IMR-90 (cell line): ENCODE data around the gene PCSK2. TPM values are rescaled to one million over a fixed set of nuclear protein-coding genes. Genes with fewer than 3 reads are reported as not detected.

Source experiments
- ATAC-seq: fragments of 200-7000 bp; cut with Tn5 transposase; 2 replicates; pipeline ENCODE4 v1.9.1; 2020; ENCODE audit warnings: low read depth, mild to moderate bottlenecking, moderate library complexity
- BruUV-seq: library from RNA; stranded (reverse); fragments of 400-500 nt; replicated peaks from 2 replicates; lab custom pipeline; 2021; lab: Mats Ljungman, UMichigan
- CTCF ChIA-PET: fragments of 300-600 bp; formaldehyde crosslinking; extraction: SDS; loops from one replicate; lab custom pipeline; 2021; ENCODE audit warnings: antibody characterized with exemption; lab: Yijun Ruan, JAX
- POLR2A ChIA-PET: fragments of 300-600 bp; sonication (Branson Sonifier 250); formaldehyde crosslinking; loops from one replicate; lab custom pipeline; 2022; ENCODE audit warnings: antibody characterized with exemption; ENCODE audit not compliant: unreplicated experiment; lab: Charles Lee
- DNase-seq: peaks from one replicate; pipeline ENCODE4 v3.0.0; 2013
- H2AFZ ChIP-seq: replicated peaks from 2 replicates; pipeline ENCODE3; 2013; ENCODE audit warnings: low read length, mild to moderate bottlenecking; ENCODE audit not compliant: poor library complexity
- H2AK5ac ChIP-seq: 2 replicates; pipeline ENCODE4 v1.6.1; 2013; ENCODE audit warnings: low read depth, low read length, inconsistent platforms
- H2AK9ac ChIP-seq: replicated peaks from 2 replicates; pipeline ENCODE3; 2013; ENCODE audit warnings: mild to moderate bottlenecking, low read depth, low read length, moderate library complexity; ENCODE audit not compliant: poor library complexity
- H2BK120ac ChIP-seq: 2 replicates; pipeline ENCODE4 v1.6.1; 2013; ENCODE audit warnings: low read depth, low read length, inconsistent platforms
- H2BK15ac ChIP-seq: 3 replicates; pipeline ENCODE4 v1.6.1; 2013; ENCODE audit warnings: low read depth, low read length, inconsistent platforms
- H2BK20ac ChIP-seq: 2 replicates; pipeline ENCODE4 v1.6.1; 2013; ENCODE audit warnings: low read depth, mild to moderate bottlenecking, inconsistent platforms, low read length, moderate library complexity
- H2BK5ac ChIP-seq: 2 replicates; pipeline ENCODE4 v1.6.1; 2013; ENCODE audit warnings: mild to moderate bottlenecking, low read depth, low read length, inconsistent platforms; ENCODE audit not compliant: poor library complexity, severe bottlenecking
- H3K14ac ChIP-seq: replicated peaks from 2 replicates; pipeline ENCODE4 v1.6.1; 2013; ENCODE audit warnings: low read depth, low read length, inconsistent platforms
- H3K18ac ChIP-seq: 2 replicates; pipeline ENCODE4 v1.6.1; 2013; ENCODE audit warnings: low read depth, low read length, control low read depth
- H3K23ac ChIP-seq: 2 replicates; pipeline ENCODE4 v1.6.1; 2013; ENCODE audit warnings: low read depth, low read length, inconsistent platforms
- H3K27ac ChIP-seq: 2 replicates; pipeline ENCODE4 v1.5.1; 2013; ENCODE audit warnings: mild to moderate bottlenecking, control low read depth, low read length; ENCODE audit not compliant: insufficient read depth
- H3K27me3 ChIP-seq: 2 replicates; pipeline ENCODE4 v1.6.1; 2013; ENCODE audit warnings: low read length; ENCODE audit not compliant: control insufficient read depth, insufficient read depth
- H3K36me3 ChIP-seq: 2 replicates; pipeline ENCODE4 v1.6.1; 2013; ENCODE audit warnings: low read length, mixed read lengths; ENCODE audit not compliant: control insufficient read depth, insufficient read depth
- H3K4ac ChIP-seq: 2 replicates; pipeline ENCODE4 v1.6.1; 2013; ENCODE audit warnings: low read depth, low read length, inconsistent platforms
- H3K4me1 ChIP-seq: 2 replicates; pipeline ENCODE4 v1.6.1; 2013; ENCODE audit warnings: low read length, mixed read lengths; ENCODE audit not compliant: control insufficient read depth, insufficient read depth
- H3K4me2 ChIP-seq: 2 replicates; pipeline ENCODE4 v1.6.1; 2013; ENCODE audit warnings: low read depth, mild to moderate bottlenecking, control low read depth, low read length, moderate library complexity
- H3K4me3 ChIP-seq: 2 replicates; pipeline ENCODE4 v1.5.1; 2013; ENCODE audit warnings: low read depth, mild to moderate bottlenecking, control low read depth, low read length, moderate library complexity; ENCODE audit not compliant: insufficient read depth
- H3K56ac ChIP-seq: 2 replicates; pipeline ENCODE4 v1.6.1; 2013; ENCODE audit warnings: low read length, inconsistent platforms; ENCODE audit not compliant: insufficient read depth; ENCODE audit errors: extremely low read depth
- H3K79me1 ChIP-seq, 2 experiments: 2 replicates each; pipeline ENCODE4 v1.6.1; 2013; ENCODE audit warnings: low read length in 2 of 2, inconsistent platforms in 1 of 2, low read depth in 1 of 2
- H3K9ac ChIP-seq: 2 replicates; pipeline ENCODE4 v1.6.1; 2013; ENCODE audit warnings: low read depth, low read length, control low read depth
- H3K9me1 ChIP-seq: 2 replicates; pipeline ENCODE4 v1.6.1; 2013; ENCODE audit warnings: low read length, inconsistent platforms; ENCODE audit not compliant: insufficient read depth
- H3K9me3 ChIP-seq: 2 replicates; pipeline ENCODE4 v1.6.1; 2013; ENCODE audit warnings: low read length; ENCODE audit not compliant: control insufficient read depth, insufficient read depth
- H4K20me1 ChIP-seq: 2 replicates; pipeline ENCODE4 v1.6.1; 2013; ENCODE audit warnings: low read length, inconsistent platforms; ENCODE audit not compliant: insufficient read depth
- H4K5ac ChIP-seq: 2 replicates; pipeline ENCODE4 v1.6.1; 2013; ENCODE audit warnings: mild to moderate bottlenecking, low read depth, low read length, control low read depth
- H4K8ac ChIP-seq, 2 experiments: 2 replicates each; pipeline ENCODE4 v1.6.1; 2013; ENCODE audit warnings: low read depth in 2 of 2, low read length in 2 of 2, control low read depth in 1 of 2, inconsistent platforms in 1 of 2
- H4K91ac ChIP-seq: 2 replicates; pipeline ENCODE4 v1.6.1; 2013; ENCODE audit warnings: low read depth, low read length, inconsistent platforms; ENCODE audit not compliant: insufficient read depth
- BHLHE40 ChIP-seq: fragments of 150-350 bp; IDR thresholded peaks from 2 replicates; pipeline ENCODE4 v1.6.1; 2016; ENCODE audit warnings: mild to moderate bottlenecking, low read depth, low read length
- CEBPB ChIP-seq: IDR thresholded peaks from 2 replicates; pipeline ENCODE4 v1.6.1; 2012; ENCODE audit warnings: low read depth, low read length, improper control_type of control experiment
- CHD1 ChIP-seq: IDR thresholded peaks from 2 replicates; pipeline ENCODE4 v1.6.1; 2012; ENCODE audit warnings: low read depth, low read length, improper control_type of control experiment
- CTCF ChIP-seq: conservative IDR thresholded peaks from 2 replicates; pipeline ENCODE4 v1.5.1; 2012; ENCODE audit warnings: mild to moderate bottlenecking, low read depth, low read length, improper control_type of control experiment
- ELK1 ChIP-seq: fragments of 150-350 bp; IDR thresholded peaks from 2 replicates; pipeline ENCODE4 v1.6.1; 2016; ENCODE audit warnings: low read depth, mild to moderate bottlenecking, low read length, moderate library complexity, borderline replicate concordance
- FOS ChIP-seq: fragments of 150-350 bp; IDR thresholded peaks from 2 replicates; pipeline ENCODE4 v1.6.1; 2016; ENCODE audit warnings: low read depth, low read length
- MAFK ChIP-seq: IDR thresholded peaks from 2 replicates; pipeline ENCODE4 v1.6.1; 2012; ENCODE audit warnings: low read depth, low read length, improper control_type of control experiment
- MAZ ChIP-seq: IDR thresholded peaks from 2 replicates; pipeline ENCODE4 v1.6.1; 2012; ENCODE audit warnings: low read depth, mild to moderate bottlenecking, low read length, improper control_type of control experiment, moderate library complexity, borderline replicate concordance
- MXI1 ChIP-seq: IDR thresholded peaks from 2 replicates; pipeline ENCODE4 v1.6.1; 2012; ENCODE audit warnings: low read depth, mild to moderate bottlenecking, low read length, moderate library complexity, borderline replicate concordance
- NFE2L2 ChIP-seq: fragments of 150-350 bp; IDR thresholded peaks from 2 replicates; pipeline ENCODE4 v1.6.1; 2016; ENCODE audit warnings: low read depth, mild to moderate bottlenecking, low read length
- POLR2A ChIP-seq: IDR thresholded peaks from 2 replicates; pipeline ENCODE4 v1.6.1; 2012; ENCODE audit warnings: mild to moderate bottlenecking, low read depth, low read length
- RAD21 ChIP-seq: IDR thresholded peaks from 2 replicates; pipeline ENCODE4 v1.6.1; 2012; ENCODE audit warnings: low read length, improper control_type of control experiment
- RCOR1 ChIP-seq: IDR thresholded peaks from 2 replicates; pipeline ENCODE4 v1.6.1; 2012; ENCODE audit warnings: mild to moderate bottlenecking, low read length, improper control_type of control experiment; ENCODE audit not compliant: insufficient replicate concordance
- RFX5 ChIP-seq: IDR thresholded peaks from 2 replicates; pipeline ENCODE4 v1.8.0; 2012; ENCODE audit warnings: low read depth, mild to moderate bottlenecking, low read length, moderate library complexity
- SMC3 ChIP-seq: fragments of 150-350 bp; IDR thresholded peaks from 2 replicates; pipeline ENCODE4 v1.6.1; 2016; ENCODE audit warnings: low read depth, mild to moderate bottlenecking, antibody characterized with exemption, low read length, moderate library complexity
- USF2 ChIP-seq: fragments of 150-350 bp; IDR thresholded peaks from 2 replicates; pipeline ENCODE4 v1.6.1; 2017; ENCODE audit warnings: mild to moderate bottlenecking, antibody characterized with exemption, low read length, low read depth
- WGBS, 2 experiments: methylation state at CpG; one replicate each; pipeline versions ENCODE4 v1.1.5 to v1.1.7; 2013; ENCODE audit warnings: missing lambda C conversion rate in 2 of 2; ENCODE audit not compliant: insufficient read length in 1 of 2; ENCODE audit errors: extremely low coverage in 2 of 2; 5-methylcytosine and 5-hydroxymethylcytosine counted together
- dilution Hi-C: fragments of 300-500 bp; cut with HindIII; formaldehyde crosslinking; loops from one replicate; pipeline ENCODE4 v1.14.3; 2018; ENCODE audit warnings: low sequenced_read_pairs; ENCODE audit not compliant: unreplicated experiment
- in situ Hi-C: fragments of 300-500 bp; cut with MboI; formaldehyde crosslinking; loops from 3 replicates; pipeline ENCODE4 v1.14.3; 2019; ENCODE audit warnings: low sequenced_read_pairs, inconsistent platforms, mixed read lengths
- intact Hi-C: fragments of 100-400 bp; cut with micrococcal nuclease; formaldehyde crosslinking; loops from 2 replicates; pipeline ENCODE4 v1.10.0; 2022
- polyA plus RNA-seq, 3 experiments: library from polyadenylated mRNA; depleted of rRNA; stranded (reverse); fragments of >200 nt; gene quantifications; 2 replicates each; pipeline ENCODE4 v1.2.3, GENCODE V29; 2012; ENCODE audit warnings: low replicate concordance in 1 of 3
- total RNA-seq: library from RNA; depleted of rRNA; stranded (reverse); fragments of >200 nt; gene quantifications from 2 replicates; pipeline ENCODE4 v1.2.3, GENCODE V29; 2012

PCSK2 gene
- total and polyA plus RNA-seq, 2 of the 4 experiments (the other 2 are of a cell fraction) = not detected

GRCh38 chr20:17227219-17227575 is 357 bp downstream of the PCSK2 start:
- no peak overlapping the region for H2BK120ac ChIP-seq
- CTCF ChIA-PET = interaction anchor here (1.0 kb wide), 1 partner anchor 405 kb away, joined by 3 read pairs; no protein-coding TSS in a partner anchor
- no peak overlapping the region for H3K56ac ChIP-seq
- H2BK15ac ChIP-seq = no peak overlapping the region
- no peaks in the 10 kb centered on the region for H3K36me3 ChIP-seq
- WGBS, 2 experiments = 3% methylated on average over 9 of the region's 17 CpGs; no CpG with 5 or more reads in 1 of the 2 experiments
- H3K23ac ChIP-seq = no peak overlapping the region
- H3K27ac ChIP-seq = no peak overlapping the region
- dilution Hi-C loops = no loop called here
- TF ChIP-seq FOS (no peak), USF2 (no peak), CTCF (no peak), CHD1 (no peak), BHLHE40 (no peak), MXI1 (no peak), ELK1 (no peak), RAD21 (no peak), SMC3 (no peak), CEBPB (no peak), RCOR1 (no peak), NFE2L2 (no peak), MAFK (no peak), RFX5 (no peak), POLR2A (no peak), MAZ (no peak)
- H4K91ac ChIP-seq = no peak overlapping the region
- POLR2A ChIA-PET = no interaction called here
- H3K4me3 ChIP-seq = no peak overlapping the region
- peaks cover 18% of the 10 kb centered on the region for H3K27me3 ChIP-seq
- no TSS peak for BruUV-seq
- no peak overlapping the region for H4K8ac ChIP-seq
- intact Hi-C loops = loop anchor here (2.0 to 10.0 kb wide), 2 partner anchors 204 to 422 kb away; no protein-coding TSS in a partner anchor
- no peak overlapping the region for H3K9ac ChIP-seq
- no peak overlapping the region for H4K5ac ChIP-seq
- no peak overlapping the region for H3K14ac ChIP-seq
- no peaks in the 10 kb centered on the region; the same call in 1 of the 2 replicates for H3K4me1 ChIP-seq
- no peak overlapping the region for H2AK9ac ChIP-seq
- no peak overlapping the region for H2BK20ac ChIP-seq
- no peaks in the 10 kb centered on the region for H4K20me1 ChIP-seq
- no peak overlapping the region for H2BK5ac ChIP-seq
- H3K4me2 ChIP-seq = no peak overlapping the region; the same call in 1 of the 2 replicates
- H2AFZ ChIP-seq = no peak overlapping the region
- in situ Hi-C loops = loop anchor here (25.0 kb wide), 1 partner anchor 415 kb away; no protein-coding TSS in a partner anchor
- no peak for ATAC-seq
- H3K18ac ChIP-seq = no peak overlapping the region
- H3K9me3 ChIP-seq = no peaks in the 10 kb centered on the region
- DNase-seq = no peak
- no peaks in the 10 kb centered on the region for H3K79me1 ChIP-seq
- H3K4ac ChIP-seq = no peak overlapping the region
- H3K9me1 ChIP-seq = no peaks in the 10 kb centered on the region
- no peak overlapping the region for H2AK5ac ChIP-seq
